IPS-20b (cell line): ENCODE results near the gene MRPL22.
"Not testable (repeated sequence)": the region's sequence is repeated elsewhere in the genome, so short reads cannot be mapped to it uniquely, and the experiment has no call there.

Experiments used
- H3K27ac ChIP-seq: one replicate; pipeline ENCODE4 v1.5.1; 2013; ENCODE audit warnings: low read length
- H3K27me3 ChIP-seq: 2 replicates; pipeline ENCODE4 v1.6.1; 2013; ENCODE audit warnings: mild to moderate bottlenecking, low read length, inconsistent platforms; ENCODE audit not compliant: insufficient read depth
- H3K36me3 ChIP-seq: 2 replicates; pipeline ENCODE4 v1.6.1; 2013; ENCODE audit warnings: low read depth, mild to moderate bottlenecking, inconsistent platforms, low read length, moderate library complexity; ENCODE audit not compliant: insufficient read depth
- H3K4me1 ChIP-seq: 2 replicates; pipeline ENCODE4 v1.6.1; 2013; ENCODE audit warnings: mild to moderate bottlenecking, control low read depth, inconsistent platforms, low read length, moderate library complexity; ENCODE audit not compliant: insufficient read depth
- H3K4me3 ChIP-seq: 2 replicates; pipeline ENCODE4 v1.5.1; 2013; ENCODE audit warnings: mild to moderate bottlenecking, low read length, inconsistent platforms
- H3K9ac ChIP-seq: 2 replicates; pipeline ENCODE4 v1.6.1; 2013; ENCODE audit warnings: low read depth, mild to moderate bottlenecking, inconsistent platforms, low read length, moderate library complexity
- H3K9me3 ChIP-seq: 2 replicates; pipeline ENCODE4 v1.6.1; 2013; ENCODE audit warnings: mild to moderate bottlenecking, low read depth, low read length, inconsistent platforms; ENCODE audit not compliant: insufficient read depth

MRPL22 gene

DNA sequence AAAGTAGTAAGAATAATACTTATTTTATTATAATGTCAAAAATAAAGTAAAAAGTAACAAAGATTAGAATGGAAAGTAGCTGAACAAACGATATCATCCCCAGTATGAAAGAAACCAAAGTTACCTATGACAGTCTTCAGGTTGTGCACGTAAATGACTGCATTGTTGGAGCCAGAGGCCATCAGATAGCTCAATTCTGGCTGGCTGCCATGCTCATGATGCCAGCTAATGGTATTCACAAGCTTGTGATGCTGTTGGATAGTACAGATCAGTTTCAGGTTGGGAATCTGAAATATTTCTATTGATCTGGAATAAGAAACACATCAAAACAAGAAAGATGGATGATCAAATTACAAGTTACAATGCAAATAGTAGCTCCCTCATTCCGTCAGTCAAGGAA lies 24.0 kb upstream of the MRPL22 start:
- Histone ChIP-seq H3K27ac (no peak overlapping the region), H3K36me3 (peaks cover 92% of the 10 kb centered on the region), H3K4me3 (no peak overlapping the region), H3K4me1 (no peaks in the 10 kb centered on the region; the same call in 1 of the 2 replicates), H3K27me3 (no peaks in the 10 kb centered on the region), H3K9ac (no peak overlapping the region), H3K9me3 (no peaks in the 10 kb centered on the region)

- H3K4me3 ChIP-seq, result no peak overlapping the region
- no peaks in the 10 kb centered on the region for H3K9me3 ChIP-seq
- peaks cover 84% of the 10 kb centered on the region for H3K36me3 ChIP-seq
- no peaks in the 10 kb centered on the region for H3K27me3 ChIP-seq
- H3K4me1 ChIP-seq, result no peaks in the 10 kb centered on the region; the same call in 1 of the 2 replicates
- H3K27ac ChIP-seq, result no peak overlapping the region
- no peak overlapping the region for H3K9ac ChIP-seq
These were observed 23.1 kb upstream of the MRPL22 start for GRCh38 chr5:154917757-154918156.

DNA sequence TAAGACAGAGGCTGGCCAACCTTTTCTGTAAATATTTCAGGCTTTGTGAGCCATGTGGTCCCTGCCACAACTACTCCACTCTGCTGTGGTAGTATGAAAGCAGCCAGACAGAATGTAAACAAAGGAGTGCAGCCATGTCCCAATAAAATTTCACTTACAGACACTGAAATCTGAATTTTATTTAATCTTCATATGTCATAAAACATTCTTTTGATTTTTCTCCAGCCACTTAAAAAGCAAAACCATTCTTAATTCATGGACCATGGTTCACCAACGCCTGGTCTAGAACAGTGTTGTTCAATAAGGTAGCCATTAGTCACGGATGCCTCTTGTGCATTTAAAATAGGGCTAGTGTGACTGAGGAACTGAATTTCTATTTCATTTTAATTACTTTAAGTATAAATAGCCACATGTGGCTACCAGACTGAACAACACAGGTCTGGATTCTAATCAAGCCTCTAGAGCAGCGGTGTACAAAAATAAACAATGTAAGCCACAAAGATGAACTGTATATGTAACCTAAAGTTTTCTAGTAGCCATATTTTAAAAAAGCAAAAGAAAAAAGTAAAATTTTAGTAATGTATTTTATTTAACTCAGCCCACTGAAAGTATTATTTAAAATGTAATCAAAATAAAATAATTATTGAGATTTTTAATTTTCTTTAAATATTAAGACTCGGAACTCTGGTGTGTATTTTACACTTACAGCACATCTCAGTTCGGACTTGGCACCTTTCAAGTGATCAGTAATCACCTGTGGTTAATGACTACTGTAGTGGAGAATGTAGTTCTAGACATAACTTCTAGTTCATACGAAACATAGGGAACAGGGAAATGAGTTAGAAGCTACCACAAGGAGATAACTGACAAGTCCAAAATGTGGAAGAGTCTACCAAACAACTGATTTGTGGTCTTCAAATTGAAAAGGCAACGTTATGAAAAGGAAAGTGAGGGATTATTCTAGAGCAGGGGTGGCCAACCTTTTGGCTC lies 17.1 kb upstream of the MRPL22 start:
- Histone ChIP-seq H3K4me1 (no peaks in the 10 kb centered on the region; the same call in 1 of the 2 replicates), H3K36me3 (peaks cover 89% of the 10 kb centered on the region), H3K27me3 (no peaks in the 10 kb centered on the region), H3K4me3 (no peak overlapping the region), H3K27ac (no peak overlapping the region), H3K9me3 (no peaks in the 10 kb centered on the region), H3K9ac (no peak overlapping the region)

- H3K9ac ChIP-seq, result no peak overlapping the region
- H3K4me1 ChIP-seq, result peaks cover 8% of the 10 kb centered on the region; the same call in 1 of the 2 replicates
- no peaks in the 10 kb centered on the region for H3K9me3 ChIP-seq
- H3K4me3 ChIP-seq, result no peak overlapping the region
- no peaks in the 10 kb centered on the region for H3K27me3 ChIP-seq
- peaks cover 60% of the 10 kb centered on the region for H3K36me3 ChIP-seq
- no peak overlapping the region for H3K27ac ChIP-seq
These were observed 7.3 kb upstream of the MRPL22 start for GRCh38 chr5:154933537-154933936.

GRCh38 chr5:154934881-154935280 lies 6.0 kb upstream of the MRPL22 start:
- H3K36me3 ChIP-seq, result peaks cover 49% of the 10 kb centered on the region

DNA sequence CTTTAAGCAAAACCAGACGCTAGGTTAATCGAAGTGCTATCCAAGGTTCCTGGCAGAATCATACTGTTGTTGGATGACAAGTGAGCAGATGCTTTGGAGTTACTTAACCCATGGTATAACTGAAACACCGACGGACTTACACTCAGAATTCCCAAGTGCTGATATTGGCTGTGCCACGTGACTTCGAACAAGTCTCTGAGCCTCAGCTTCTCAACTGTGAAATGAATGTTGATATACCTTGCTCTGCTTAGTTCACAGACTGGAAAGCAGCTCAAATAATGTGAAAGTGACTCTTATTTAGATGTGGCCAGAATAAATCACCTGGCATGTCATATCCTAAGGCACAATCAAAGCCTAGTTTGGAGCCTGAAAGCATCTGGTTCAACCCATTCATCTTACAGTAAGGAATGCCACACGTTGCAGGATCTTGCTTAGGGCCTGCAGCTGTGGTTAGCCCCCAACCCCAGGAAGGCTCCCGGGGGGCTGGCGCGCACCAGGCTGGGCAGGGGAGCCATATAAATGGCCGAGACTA lies 3.6 kb upstream of the MRPL22 start:
- H3K36me3 ChIP-seq, result peaks cover 26% of the 10 kb centered on the region
- H3K9me3 ChIP-seq, result no peaks in the 10 kb centered on the region
- H3K9ac ChIP-seq, result peak overlapping the region; percentile 78
- H3K27ac ChIP-seq, result no peak overlapping the region
- H3K4me3 ChIP-seq, result peak overlapping the region; percentile 78
- peaks cover 8% of the 10 kb centered on the region; the same call in 1 of the 2 replicates for H3K4me1 ChIP-seq
- no peaks in the 10 kb centered on the region for H3K27me3 ChIP-seq

More at GRCh38 chr5:154934881-154935280, 6.0 kb upstream of the MRPL22 start:
- H3K4me1 ChIP-seq, result peaks cover 8% of the 10 kb centered on the region; the same call in 1 of the 2 replicates
- no peaks in the 10 kb centered on the region for H3K9me3 ChIP-seq
- no peak overlapping the region for H3K9ac ChIP-seq
- no peak overlapping the region for H3K4me3 ChIP-seq
- H3K27ac ChIP-seq, result no peak overlapping the region
- no peaks in the 10 kb centered on the region for H3K27me3 ChIP-seq

DNA sequence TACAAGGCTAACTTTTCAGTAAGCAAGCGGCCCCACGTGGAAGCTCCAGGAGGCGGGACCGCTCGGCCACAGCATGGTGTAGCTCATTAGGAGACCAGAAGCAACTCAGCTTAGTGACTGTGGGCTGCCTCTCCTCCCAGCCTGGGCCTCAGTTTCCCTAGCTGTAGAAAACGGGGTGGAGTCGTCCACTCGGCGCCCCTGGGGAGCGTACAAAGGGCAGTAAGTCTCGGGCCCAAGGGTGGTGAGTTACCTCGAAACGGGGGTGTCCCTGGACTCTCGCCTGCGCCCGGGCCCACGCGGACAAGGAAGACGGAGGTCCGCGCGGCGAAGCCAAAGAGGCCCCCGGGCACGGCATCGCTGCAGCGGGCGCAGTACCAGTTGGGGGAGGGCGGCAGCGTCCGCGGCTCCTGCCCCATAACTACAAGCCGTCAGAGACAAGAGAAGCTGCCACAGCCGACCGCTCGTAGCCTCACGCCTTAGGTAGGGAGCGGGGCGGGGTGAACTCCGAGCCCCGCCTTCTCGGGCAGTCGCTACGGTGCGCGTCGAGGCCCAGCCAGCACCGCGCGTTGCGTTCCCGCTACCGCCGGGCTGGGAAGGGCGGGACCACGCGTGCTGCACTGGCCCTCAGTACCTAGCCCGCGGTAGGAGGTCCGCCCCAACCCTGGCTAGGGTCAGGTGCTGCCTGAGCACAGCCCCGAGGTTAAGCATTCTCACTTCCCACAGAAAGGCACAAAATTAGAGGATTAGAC lies 3.0 kb upstream of the MRPL22 start, which contains the start of gene GEMIN5:
GEMIN5 (minus strand) TSS at position 494 of the 749 bp plus-strand sequence; CDS start at position 416, 78 bp downstream.
- peaks cover 21% of the 10 kb centered on the region for H3K36me3 ChIP-seq
- H3K9me3 ChIP-seq, result no peaks in the 10 kb centered on the region
- H3K9ac ChIP-seq, result peak within 1 kb of the TSS; percentile 78
- H3K27me3 ChIP-seq, result no peaks in the 10 kb centered on the region
- no peak within 1 kb of the TSS for H3K27ac ChIP-seq
- H3K4me1 ChIP-seq, result peaks cover 8% of the 10 kb centered on the region; the same call in 1 of the 2 replicates
- peak within 1 kb of the TSS; percentile 78 for H3K4me3 ChIP-seq

DNA sequence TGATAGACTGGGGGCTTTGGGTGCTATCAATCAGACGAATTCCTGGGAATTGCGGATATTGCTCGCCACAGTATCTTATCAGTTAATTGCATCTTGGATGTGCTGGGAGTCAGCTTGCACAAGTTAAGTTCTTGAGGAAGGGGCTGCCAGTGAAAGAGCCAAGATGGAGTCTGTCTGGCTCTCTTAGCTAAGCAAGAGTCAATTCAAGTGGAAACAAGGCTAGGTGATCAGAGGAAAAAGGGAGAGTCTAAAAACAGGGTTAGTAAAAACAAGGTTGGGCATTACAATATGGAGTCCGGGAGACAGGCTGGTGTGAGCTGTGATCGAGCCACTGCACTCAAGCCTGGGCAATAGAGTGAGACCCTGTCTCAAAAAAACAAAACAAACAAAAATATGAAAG lies 1.5 kb upstream of the MRPL22 start:
- H3K9ac ChIP-seq, H3K27ac ChIP-seq, H3K4me3 ChIP-seq, H3K4me1 ChIP-seq, H3K27me3 ChIP-seq, H3K9me3 ChIP-seq: not testable (repeated sequence)
- peaks cover 14% of the 10 kb centered on the region for H3K36me3 ChIP-seq

DNA sequence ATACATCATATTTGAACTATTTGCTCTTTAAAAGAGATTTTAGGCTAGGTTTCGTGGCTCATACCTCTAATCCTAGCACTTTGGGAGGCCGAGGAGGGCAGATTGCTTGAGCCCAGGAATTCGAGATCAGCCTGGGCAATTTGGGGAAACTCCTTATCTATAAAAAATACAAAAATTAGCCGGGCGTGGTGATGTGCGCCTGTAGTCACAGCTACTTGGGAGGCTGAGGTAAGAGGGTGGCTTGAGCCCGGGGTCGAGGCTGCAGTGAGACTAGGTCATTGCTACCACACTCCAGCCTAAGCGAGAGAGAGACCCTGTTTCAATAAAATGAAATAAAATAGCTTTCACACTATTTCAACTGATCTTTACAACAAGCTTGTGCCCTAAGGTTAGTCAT lies 500 bp upstream of the MRPL22 start:
- Histone ChIP-seq H3K27me3 (no peaks in the 10 kb centered on the region), H3K27ac (no peak overlapping the region), H3K36me3 (peaks cover 4% of the 10 kb centered on the region), H3K9me3 (no peaks in the 10 kb centered on the region), H3K9ac (peak overlapping the region; percentile 93), H3K4me1 (peaks cover 8% of the 10 kb centered on the region; the same call in 1 of the 2 replicates), H3K4me3 (peak overlapping the region; percentile 99)

- H3K27me3 ChIP-seq, result no peaks in the 10 kb centered on the region
- H3K4me1 ChIP-seq, result no peaks in the 10 kb centered on the region; the same call in 1 of the 2 replicates
- H3K27ac ChIP-seq, result no peak overlapping the region
- no peak overlapping the region for H3K4me3 ChIP-seq
- no peaks in the 10 kb centered on the region for H3K36me3 ChIP-seq
- H3K9ac ChIP-seq, result no peak overlapping the region
- H3K9me3 ChIP-seq, result no peaks in the 10 kb centered on the region
These were observed 2.7 kb downstream of the MRPL22 start for GRCh38 chr5:154943527-154943926.

- Histone ChIP-seq H3K4me3 (no peak overlapping the region), H3K4me1 (no peaks in the 10 kb centered on the region), H3K9me3 (no peaks in the 10 kb centered on the region), H3K9ac (no peak overlapping the region), H3K27ac (no peak overlapping the region), H3K27me3 (no peaks in the 10 kb centered on the region), H3K36me3 (no peaks in the 10 kb centered on the region)
These were observed 3.8 kb downstream of the MRPL22 start for GRCh38 chr5:154944716-154945115.
